Germinal center (tissue), 1 donor: ENCODE results near the gene VGLL4.

Experiments used
- DNase-seq: peaks from one replicate; pipeline ENCODE4 v3.0.0; 2012; ENCODE audit warnings: mixed read lengths, low spot score

Gene VGLL4

GRCh38 chr3:11627612-11628011, 16.1 kb downstream of the VGLL4 start:
- DNase-seq: no peak

DNA sequence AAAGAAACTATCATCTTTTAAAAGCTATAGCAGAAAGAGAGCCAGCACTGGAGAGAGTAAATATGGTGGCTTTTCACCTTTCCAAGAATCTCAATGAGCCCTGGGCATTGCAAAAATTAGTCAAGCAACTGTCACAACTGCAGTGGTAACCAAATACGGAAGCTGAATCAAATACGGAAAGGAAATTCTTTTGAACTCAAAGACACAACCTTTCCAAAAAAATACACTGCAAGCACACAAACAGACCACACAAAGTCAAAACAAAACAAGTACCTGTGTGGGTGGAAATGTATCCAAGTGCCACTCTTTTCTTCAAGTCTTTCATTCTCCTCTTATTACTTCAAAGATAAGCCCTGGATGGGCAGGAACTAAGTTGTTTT, 17.6 kb downstream of the VGLL4 start:
- no peak for DNase-seq

- no peak for DNase-seq
Observed at GRCh38 chr3:11625376-11626083, 18.2 kb downstream of the VGLL4 start.

DNA sequence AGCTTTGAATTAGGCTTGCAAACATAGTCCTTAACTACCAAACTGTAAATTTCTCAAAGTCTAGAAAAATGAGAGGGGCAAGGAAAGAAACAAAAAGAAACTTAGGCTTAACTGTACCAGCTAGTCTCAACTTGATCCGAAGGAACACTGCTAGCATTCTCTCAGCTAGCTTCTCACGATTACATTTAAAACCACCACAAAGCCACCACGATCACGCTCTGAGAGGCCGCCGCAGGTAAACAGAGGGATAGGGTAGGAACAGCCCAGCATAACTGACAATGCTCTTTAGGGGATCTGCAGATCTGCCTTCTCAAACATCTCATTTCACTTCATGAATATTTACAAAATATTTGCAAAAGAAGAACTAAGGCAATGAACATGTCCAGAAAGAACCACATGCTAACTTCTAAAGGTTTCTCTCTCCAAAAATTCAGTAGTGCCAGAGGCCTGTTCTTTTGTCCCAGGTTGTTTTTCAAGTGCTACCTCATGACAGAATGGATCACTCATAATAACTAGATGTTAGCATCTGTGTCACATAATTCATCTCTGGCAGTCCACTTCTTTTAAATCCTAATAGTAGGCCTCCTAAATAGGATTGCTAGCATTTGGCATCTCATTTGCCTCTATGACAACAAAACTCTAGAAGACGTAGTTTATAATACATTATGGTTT, 18.9 kb downstream of the VGLL4 start:
- DNase-seq: no peak

GRCh38 chr3:11624161-11624560, 19.6 kb downstream of the VGLL4 start:
- DNase-seq: no peak

DNA sequence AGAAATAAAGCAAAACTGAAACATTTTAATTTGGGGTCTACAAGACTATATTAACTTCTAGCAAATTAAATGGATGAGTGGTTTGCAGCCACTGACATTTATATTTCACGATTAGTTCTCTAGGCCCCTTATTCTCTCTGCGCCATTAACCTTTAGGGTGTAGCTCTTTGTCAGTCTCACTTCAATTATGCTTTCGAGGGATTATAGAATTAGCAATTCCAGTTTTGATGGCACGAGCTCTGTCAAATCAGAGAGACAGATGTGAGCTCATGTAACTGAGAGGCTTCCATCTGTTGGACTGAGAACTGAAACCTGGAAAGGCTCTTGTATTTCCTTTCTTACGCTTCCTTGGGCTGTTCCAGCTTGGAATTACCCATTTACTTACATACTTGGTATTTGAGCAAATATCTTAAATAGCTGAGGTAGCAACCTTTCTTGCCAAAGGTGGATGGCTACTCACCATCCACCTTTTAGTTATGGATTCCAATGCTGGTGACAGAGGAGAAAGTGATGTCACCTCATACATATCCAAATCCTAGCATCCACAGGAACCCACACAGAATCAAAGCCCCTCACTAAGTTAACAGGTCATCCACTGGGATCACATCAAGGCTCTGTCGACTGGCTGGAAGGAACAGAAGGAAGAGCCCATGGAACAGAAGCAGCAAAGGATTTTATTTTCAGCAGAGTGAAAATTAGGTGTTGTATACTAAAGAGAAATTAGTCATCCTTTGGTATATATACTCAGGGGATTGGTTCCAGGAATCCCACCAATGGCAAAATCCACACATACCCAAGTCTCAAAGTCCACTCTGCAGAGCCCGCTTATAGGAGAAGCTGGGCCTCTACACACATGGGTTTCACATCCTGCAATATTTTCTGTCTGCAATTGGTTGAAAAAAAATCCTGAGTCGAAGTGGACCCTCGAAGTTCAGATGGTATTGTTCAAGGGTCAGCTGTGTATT, 20.8 kb downstream of the VGLL4 start:
- DNase-seq: no peak

DNA sequence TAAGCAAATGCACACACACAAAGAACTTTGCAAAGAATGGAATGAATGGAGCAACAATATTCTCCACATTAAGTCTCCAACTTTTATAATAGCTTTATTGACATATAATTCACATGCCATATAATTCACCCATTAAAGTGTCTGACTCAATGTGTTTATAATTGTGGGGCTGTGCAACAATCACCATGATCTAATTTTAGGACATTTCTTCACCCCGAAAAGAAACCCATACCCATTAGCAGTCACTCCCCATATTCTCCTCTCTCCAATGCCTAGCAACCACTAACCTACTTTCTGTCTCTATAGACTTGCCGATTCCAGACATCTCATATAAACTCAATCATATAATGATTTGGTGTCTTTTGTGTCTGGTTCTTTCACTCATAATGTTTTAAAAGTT, 22.6 kb downstream of the VGLL4 start:
- no peak for DNase-seq

- DNase-seq: no peak
Observed at GRCh38 chr3:11619946-11620652, 23.6 kb downstream of the VGLL4 start.

DNA sequence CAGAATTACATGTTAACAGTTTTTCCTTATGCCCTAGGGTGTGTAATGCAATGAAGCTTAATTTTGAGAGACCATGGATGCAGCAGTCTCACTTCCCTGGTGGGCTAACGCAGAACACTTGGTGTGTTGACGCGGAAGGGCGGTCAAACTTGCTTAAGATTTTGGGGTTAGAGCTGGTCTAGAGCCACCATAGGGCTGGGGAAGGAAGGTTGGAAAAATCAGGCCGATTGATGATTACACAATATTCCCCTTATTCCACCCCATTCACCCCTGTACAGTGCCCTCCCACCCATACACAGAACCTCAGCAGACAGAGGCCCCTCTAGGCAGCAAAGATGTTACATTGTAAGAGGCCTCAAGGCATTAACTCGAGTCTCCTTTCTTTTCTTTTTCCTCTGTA, 24.3 kb downstream of the VGLL4 start:
- DNase-seq: no peak

DNA sequence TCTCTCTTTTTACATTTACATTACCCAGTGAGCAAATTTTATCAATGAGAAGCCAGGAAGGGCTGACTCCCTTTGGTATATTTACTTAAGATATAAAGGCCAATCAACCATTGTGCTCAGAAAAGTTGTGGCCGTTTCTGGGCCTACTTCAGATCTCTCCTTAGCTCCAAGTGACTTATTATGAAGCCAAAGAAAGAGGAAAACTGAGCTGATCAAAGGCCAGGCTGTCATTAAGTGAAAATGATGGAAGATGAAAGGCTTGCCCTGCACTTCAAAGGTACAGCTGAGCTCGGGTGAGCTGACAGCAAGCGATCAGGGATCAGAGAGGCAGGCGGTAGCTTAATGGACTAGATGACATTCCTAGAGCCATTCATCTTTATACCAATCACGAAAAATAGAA, 24.8 kb downstream of the VGLL4 start:
- no peak for DNase-seq

DNA sequence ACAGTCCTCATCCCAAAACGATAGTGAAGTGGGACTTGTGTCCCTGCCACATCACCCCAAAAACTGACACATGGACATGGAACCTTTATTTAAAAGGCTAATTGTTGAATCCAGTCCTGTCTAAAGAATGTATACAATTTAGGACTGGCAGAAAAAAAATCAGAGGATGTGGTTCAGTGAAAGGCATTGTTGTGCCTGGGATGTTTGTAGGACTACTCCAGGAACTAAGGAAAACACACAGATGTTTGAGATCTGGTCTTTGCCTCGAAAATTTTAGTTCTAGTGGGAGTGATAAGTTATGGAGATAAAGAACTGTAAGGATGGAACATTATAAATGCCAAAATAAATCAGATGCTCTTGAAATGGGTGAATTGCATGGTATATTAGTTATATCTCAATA, 27.2 kb downstream of the VGLL4 start:
- DNase-seq: no peak

DNA sequence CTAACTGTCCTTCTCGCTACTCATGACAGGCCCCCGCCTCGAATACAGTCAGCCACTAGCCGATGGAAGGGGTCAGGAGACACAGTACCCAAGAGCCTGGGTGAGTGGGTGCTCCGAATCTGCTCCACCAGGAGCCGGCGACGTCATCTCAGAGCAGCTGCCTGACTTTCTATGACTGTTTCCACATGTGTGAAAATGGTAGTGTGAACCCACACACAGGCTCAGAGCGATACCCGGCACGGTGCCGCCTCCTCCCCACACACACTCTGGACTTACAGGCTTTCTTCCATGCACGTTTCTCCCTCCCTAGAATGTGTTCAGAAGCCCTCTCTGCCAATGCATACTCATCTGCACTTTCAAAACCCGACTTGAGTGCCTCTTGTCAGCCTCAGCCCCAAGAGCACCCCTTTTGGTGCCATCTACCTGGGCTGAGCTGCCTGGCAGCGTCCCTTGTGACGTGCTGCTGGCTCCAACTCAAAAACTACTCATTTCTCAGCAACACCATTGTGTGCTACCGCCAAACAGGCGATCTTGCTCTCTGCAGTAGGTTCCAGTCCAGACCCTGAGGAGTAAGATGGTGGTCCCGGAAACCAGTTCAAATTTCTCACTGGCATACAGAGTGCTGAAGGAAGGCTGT, 29.7 kb downstream of the VGLL4 start:
- no peak for DNase-seq

DNA sequence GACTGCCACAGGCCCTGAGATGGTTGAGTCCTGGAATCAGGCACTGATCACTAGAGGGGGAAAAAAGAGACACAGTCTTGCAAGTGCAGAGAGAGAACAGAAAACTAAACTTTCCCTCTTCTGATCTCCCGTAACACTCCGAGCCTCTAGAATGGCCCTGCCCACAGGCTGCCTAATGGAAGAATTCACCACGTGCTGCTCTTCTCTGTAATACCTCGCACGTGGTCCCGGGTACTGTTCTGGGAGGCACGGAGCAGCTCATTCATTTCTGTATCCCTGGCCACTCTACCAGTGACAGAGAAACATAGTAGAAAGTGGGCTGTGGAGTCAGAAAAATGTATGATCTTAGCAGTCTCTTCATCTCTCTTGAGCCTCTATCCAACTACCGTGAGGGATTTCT, 30.4 kb downstream of the VGLL4 start:
- no peak for DNase-seq

- DNase-seq: no peak
Observed at GRCh38 chr3:11612515-11613188, 31.1 kb downstream of the VGLL4 start.

- no peak for DNase-seq
Observed at GRCh38 chr3:11611341-11611799, 32.3 kb downstream of the VGLL4 start.

DNA sequence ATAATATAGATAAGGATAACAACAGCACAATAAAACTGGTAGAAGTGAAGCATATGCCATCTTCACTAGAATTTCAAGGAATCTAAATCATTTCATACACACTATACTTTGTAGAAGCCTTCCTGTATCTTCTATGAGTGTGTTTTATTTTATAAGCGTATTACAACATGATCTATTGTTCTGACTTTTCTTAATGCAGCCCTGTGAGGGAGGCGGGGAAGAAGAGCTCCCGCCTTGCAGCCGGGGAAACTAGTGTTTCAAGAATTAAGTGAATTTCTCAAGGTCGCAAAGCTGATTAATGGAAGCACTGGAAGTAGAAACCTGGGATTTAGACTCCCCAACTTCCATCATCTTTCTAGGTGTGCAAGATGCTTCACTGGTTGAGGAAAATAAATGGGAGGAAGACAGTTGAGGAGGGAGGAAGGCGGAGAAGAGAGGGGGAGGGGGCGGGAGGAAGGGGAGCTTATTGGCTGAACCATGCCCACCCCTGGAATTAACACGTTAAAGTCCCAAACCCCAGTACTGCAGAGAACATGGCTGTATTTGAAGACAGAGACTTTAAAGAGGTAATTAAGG, 32.9 kb downstream of the VGLL4 start:
- no peak for DNase-seq

DNA sequence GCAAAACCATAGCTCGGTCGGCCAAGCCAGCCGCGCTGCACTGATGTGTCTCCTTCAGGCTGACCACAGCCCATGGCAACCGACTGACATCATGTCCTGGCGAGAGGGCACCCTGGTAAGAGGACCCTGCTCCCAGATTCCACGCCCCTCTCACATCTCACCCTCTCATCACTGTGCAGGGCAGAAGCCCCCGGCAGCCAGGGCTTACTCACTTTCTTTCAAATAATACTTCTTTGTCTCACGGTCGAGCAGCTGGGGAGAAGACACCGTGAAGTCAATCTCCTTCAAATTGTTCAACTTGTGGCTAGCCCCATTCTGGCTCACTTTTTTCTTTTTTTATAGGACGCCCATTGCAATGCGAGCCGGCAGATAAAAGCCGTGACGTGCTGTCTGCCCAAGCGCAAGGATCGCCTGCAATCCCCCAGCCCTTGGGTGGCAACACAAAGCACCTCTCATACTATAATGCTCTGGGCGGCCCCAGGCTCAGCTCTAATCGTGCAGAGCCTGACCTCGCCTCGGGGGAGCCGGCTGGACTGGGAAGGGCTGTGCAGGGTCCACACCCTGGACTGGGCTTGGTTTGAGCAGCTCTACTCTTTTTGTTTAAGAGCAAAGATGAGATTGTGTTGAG, 33.6 kb downstream of the VGLL4 start:
- DNase-seq: no peak

- DNase-seq: no peak
Observed at GRCh38 chr3:11609481-11609880, 34.2 kb downstream of the VGLL4 start.

- DNase-seq: no peak
Observed at GRCh38 chr3:11607816-11608215, 35.9 kb downstream of the VGLL4 start.

DNA sequence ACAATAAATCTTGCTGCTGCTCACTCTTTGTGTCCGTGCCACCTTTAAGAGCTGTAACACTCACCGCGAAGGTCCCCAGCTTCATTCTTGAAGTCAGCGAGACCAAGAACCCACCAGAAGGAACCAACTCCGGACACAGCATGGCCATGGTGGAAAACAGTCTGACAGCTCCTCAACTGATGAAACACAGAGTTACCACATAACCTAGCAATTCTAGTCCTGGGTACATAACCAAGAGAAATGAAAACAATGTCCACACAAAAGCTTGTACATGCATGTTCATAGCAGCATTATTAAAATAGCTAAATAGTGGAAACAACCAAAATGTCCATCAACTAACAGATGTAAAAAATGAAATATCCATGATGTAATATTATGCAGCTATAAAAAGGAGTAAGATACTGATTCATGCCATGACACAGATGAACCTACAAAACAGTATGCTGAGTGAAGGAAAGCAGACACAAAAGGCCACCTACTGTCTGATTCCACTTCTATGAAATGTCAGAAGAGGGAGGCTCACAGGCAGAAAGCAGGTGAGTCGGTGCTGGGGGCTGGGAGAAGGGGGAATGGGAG, 36.8 kb downstream of the VGLL4 start:
- no peak for DNase-seq
